HG02763 (cell line): ENCODE measurements around the gene WDR74.
"Not testable (repeated sequence)": the region's sequence is repeated elsewhere in the genome, so short reads cannot be mapped to it uniquely, and the experiment has no call there.

Source experiments
- ATAC-seq: cut with Tn5 transposase; IDR thresholded peaks from one replicate; pipeline ENCODE4 v1.9.1; 2021; ENCODE audit warnings: mild to moderate bottlenecking, moderate library complexity; ENCODE audit not compliant: unreplicated experiment

WDR74 gene

GRCh38 chr11:62860835-62861563 lies 21.6 kb upstream of the WDR74 start:
- ATAC-seq: no peak

GRCh38 chr11:62859281-62859703 lies 19.9 kb upstream of the WDR74 start:
- not testable (repeated sequence) for ATAC-seq

GRCh38 chr11:62858201-62858600 lies 18.8 kb upstream of the WDR74 start:
- no peak for ATAC-seq

- ATAC-seq: no peak
Observed at GRCh38 chr11:62857541-62857982, 18.2 kb upstream of the WDR74 start.

DNA sequence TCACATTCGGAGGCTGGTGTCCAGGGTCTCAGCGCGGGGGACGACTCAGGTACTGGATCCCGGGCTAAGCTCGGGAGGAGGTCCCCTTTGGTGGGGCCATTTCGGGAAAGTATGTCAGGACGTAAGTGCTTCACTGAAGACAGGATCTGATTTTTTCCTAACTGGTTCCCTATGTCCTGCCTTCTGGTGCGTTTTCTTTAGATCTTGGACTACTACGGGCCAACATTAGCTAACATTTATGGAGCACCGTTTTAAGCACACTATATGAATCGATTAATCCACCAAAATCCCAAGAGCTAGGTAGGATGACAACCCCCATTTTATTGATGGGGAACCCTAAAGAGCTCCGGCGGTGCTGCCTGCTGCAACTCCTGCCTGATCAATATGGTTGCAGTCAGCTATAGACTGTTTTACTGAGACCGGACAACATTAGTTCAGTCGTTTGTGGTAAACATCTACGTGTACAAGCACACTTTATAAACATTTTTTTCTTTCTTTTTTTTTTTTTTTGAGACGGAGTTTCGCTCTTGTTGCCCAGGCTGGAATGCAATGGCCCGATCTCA lies 17.0 kb upstream of the WDR74 start:
- ATAC-seq: no peak

- ATAC-seq: peak; percentile 90
Observed at GRCh38 chr11:62855571-62856332, 16.4 kb upstream of the WDR74 start.

DNA sequence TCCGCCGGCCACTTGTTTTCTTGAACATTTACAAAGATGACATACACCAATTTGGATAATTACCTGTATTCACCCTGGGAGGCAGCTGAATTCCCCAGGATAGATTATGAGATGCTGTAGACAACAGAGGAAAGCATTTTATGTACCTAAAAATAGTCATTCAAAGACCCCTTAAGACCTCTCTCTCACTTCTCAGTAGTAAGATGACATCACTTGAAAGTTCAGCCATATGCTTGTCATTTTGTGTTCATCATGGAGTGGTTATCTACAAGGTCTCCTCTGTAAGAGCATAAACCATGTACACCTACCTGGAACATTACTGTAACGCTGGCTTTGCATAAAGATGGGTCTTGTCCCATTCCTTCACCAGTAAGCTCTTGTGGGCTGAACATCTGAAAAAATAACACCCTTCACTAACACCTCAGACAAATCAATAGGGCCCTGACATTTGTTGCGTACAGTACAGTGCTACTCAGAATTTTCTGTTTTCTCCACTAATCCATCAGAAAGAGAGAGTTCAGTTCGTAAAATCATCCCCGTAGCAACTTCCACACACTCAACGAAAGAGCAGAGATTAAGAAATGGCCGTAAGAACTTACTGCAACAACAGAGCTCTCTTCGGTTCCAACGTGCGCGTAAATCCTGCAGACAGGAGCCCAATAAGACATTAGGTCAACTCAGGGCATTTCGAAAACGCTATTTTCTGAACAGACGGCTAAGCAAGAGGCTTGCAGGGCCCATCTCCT lies 15.6 kb upstream of the WDR74 start:
- ATAC-seq: no peak

GRCh38 chr11:62854013-62854824 lies 14.8 kb upstream of the WDR74 start:
- ATAC-seq: no peak

- no peak for ATAC-seq
Observed at GRCh38 chr11:62853279-62853965, 14.0 kb upstream of the WDR74 start.

- ATAC-seq: no peak
Observed at GRCh38 chr11:62852523-62853188, 13.3 kb upstream of the WDR74 start.

DNA sequence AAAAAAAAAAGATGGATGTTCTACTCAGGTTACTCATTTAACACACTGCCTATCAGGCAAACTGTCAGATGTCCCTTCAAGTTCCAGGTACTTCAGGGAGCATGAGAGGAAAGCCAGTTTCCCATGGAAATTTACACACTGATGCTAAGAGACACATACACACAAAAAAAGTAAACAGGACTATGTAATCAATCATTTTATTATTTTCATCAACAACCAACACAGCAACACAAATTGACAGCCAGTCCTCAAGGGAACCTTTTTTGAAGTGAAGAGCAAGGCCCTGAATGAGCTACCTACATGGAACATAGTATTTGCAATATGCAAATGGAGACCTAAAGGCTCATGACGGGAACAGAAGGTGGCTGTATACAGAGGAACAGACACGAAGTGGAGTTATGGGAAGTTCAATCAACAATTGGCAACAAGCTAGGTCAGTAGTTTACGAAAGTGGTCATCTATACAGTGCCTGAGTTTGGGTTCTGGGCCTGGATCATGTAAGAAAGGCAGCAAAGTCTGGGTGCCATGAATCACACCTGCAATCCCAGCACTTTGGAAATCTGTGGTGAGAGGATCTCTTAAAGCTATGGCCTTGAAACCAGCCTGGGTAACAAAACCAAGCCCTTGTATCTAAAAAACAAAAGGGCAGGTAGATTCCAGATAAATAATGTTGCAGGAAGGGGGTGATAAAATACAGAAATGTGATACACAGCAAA lies 12.6 kb upstream of the WDR74 start:
- ATAC-seq: no peak

- ATAC-seq: no peak
Observed at GRCh38 chr11:62850911-62851806, 11.8 kb upstream of the WDR74 start.

DNA sequence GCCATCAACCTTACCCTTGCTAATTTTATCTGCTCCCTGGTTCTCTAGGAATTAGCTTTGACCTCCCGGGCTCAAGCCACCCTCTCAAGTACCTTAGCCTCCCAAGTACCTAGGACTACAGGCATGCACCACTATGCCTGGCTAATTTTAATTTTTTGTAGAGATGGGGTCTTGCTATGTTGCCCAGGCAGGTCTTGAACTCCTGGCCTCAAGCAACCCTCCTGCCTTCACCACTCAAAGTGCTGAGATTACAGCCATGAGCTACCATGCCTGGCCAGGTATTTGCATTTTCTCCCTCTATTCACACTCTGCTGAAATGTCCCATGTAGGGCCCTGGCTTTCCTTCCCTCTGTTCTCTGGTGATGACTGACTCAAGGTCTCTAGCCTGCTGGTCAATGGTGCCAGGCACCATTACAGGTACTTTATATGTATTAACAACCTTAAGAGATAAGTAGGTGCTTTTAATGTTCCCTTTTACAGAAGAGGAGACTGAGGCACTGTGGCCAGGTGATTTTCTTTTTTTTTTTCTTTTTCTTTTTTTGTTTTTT lies 8.5 kb upstream of the WDR74 start:
- no peak for ATAC-seq

DNA sequence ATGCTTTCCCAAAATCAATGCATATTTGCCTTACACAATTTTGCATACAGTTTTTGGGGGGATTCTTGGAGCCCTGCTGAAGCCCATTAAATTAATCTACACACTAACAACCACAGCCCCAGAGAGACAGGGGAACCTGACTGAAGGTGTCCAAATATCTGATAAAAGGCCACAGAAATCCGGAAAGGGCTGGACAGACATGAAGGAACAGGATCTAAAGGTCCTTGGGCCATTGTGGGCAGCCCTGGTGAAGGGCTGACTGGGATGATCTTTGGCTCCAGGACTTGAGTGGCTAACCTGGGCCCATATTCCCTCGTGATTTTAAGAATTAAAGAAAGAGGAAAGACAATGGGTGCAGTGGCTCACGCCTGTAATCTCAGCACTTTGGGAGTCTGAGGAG lies 6.8 kb upstream of the WDR74 start:
- ATAC-seq: no peak

GRCh38 chr11:62844154-62844553 lies 4.8 kb upstream of the WDR74 start:
- no peak for ATAC-seq

DNA sequence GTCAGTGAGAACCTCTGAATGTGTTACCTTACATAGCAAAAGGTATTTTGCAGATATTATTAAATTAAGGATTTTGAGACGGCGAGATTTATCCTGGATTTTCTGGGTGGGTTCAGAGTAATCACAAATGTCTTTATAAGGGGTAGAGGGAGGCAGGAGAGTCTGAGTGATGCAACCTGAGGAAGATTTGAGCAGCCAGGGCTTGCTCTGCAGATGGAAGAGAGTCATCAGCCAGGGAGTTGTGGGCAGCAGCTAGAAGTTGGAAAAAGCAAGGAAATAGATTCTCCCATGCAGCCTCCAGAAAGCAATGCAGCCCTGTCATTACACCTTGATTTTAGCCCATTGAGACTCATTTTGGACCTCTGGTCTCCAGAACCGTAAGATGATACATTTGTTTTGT lies 4.1 kb upstream of the WDR74 start:
- ATAC-seq: no peak

GRCh38 chr11:62842891-62843290 lies 3.5 kb upstream of the WDR74 start:
- ATAC-seq: not testable (repeated sequence)
